Measurements from ENCODE around the gene CACNG1.

DNA sequence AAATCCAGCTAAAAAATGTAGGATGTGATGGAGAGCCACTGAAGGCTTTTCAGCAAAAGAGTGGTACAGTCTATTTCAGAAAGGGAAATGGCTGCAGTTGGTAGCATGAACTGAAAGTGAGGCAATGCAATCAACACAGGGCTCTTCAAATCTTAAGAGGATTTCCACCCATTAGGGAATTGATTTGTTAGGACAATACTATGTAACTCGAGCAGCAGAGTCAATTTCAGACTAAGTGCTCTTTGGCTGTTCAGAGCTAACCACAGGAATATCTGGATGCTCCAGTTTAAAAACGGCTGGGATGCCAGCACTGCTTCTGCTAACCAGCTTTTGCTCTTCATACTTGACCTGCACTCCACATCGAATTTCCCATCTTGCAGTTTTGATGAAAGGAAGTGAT lies 24.6 kb downstream of the CACNG1 start:
- no peak for TF ChIP-seq EZH2 (IDR thresholded peaks at IDR 0.05; ENCODE audit: borderline replicate concordance, low read depth, low read length, severe bottlenecking)
- TF ChIP-seq, protein P1, sequence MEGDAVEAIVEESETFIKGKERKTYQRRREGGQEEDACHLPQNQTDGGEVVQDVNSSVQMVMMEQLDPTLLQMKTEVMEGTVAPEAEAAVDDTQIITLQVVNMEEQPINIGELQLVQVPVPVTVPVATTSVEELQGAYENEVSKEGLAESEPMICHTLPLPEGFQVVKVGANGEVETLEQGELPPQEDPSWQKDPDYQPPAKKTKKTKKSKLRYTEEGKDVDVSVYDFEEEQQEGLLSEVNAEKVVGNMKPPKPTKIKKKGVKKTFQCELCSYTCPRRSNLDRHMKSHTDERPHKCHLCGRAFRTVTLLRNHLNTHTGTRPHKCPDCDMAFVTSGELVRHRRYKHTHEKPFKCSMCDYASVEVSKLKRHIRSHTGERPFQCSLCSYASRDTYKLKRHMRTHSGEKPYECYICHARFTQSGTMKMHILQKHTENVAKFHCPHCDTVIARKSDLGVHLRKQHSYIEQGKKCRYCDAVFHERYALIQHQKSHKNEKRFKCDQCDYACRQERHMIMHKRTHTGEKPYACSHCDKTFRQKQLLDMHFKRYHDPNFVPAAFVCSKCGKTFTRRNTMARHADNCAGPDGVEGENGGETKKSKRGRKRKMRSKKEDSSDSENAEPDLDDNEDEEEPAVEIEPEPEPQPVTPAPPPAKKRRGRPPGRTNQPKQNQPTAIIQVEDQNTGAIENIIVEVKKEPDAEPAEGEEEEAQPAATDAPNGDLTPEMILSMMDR (IDR thresholded peaks at IDR 0.05; ENCODE audit: borderline replicate concordance, extremely low read depth, low read length, poor library complexity, severe bottlenecking): no peak
